ENCODE data around the gene KCNH2. TPM values are rescaled to one million over a fixed set of nuclear protein-coding genes. Genes with fewer than 3 reads are reported as not detected.

Gene KCNH2
- total and polyA plus RNA-seq, 2 experiments from 2014 or later, result 8.4 to 9.1 TPM

DNA sequence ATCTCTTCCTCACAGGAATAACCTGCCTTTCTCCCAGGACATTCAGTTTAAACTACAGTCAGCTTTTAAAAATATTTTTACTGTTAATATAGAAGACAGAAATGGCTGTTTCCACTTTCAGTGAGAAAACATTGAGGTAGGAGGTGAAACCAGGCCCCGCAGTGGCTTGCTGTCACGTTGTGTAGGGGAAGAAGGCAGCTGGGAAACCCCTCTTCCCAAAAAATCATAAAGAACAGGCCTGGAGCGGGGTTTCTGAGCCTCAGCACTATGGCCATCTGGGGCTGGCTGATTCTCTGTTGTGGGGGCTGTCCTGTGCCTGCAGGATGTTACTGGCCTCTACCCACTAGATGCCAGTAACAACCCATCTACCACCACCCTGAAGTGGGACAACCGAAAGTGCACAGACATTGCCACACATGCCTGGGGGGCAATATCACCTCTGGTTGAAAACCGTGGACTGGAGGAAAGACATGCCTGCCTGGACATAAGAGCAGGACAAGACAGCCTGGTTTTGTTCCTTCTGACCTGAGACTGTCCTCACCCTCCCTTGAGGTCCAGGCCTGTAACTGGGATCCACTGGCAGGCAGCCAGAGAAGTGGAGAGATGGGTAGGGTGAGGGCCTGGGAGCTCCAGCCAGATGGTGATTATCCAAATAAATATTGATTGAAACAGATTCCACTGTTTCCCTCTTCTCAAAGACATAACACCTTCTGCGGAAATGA is 43.9 kb downstream of the KCNH2 start:
- no peaks in the 10 kb centered on the region for H3K4me1 ChIP-seq (ENCODE audit: insufficient read depth)
- H3K4me3 ChIP-seq, result no peak overlapping the region
- H3K79me2 ChIP-seq, result no peaks in the 10 kb centered on the region
- H4K20me1 ChIP-seq (ENCODE audit: insufficient read depth, poor library complexity, severe bottlenecking), result no peaks in the 10 kb centered on the region
- peaks cover under 1% of the 10 kb centered on the region for H3K27me3 ChIP-seq
- no peak overlapping the region for H3K4me2 ChIP-seq
- H3K9me3 ChIP-seq (ENCODE audit: low read depth), result no peaks in the 10 kb centered on the region
- 90% methylated on average over 6 of the region's 6 CpGs for WGBS (ENCODE audit: low lambda C conversion rate, missing lambda C conversion rate)
- no peaks in the 10 kb centered on the region for H3K9me2 ChIP-seq (replicated peaks; ENCODE audit: insufficient read depth)
- no peaks in the 10 kb centered on the region for H3K36me3 ChIP-seq (replicated peaks; ENCODE audit: insufficient read depth, low read depth)
- TF ChIP-seq, protein P1, sequence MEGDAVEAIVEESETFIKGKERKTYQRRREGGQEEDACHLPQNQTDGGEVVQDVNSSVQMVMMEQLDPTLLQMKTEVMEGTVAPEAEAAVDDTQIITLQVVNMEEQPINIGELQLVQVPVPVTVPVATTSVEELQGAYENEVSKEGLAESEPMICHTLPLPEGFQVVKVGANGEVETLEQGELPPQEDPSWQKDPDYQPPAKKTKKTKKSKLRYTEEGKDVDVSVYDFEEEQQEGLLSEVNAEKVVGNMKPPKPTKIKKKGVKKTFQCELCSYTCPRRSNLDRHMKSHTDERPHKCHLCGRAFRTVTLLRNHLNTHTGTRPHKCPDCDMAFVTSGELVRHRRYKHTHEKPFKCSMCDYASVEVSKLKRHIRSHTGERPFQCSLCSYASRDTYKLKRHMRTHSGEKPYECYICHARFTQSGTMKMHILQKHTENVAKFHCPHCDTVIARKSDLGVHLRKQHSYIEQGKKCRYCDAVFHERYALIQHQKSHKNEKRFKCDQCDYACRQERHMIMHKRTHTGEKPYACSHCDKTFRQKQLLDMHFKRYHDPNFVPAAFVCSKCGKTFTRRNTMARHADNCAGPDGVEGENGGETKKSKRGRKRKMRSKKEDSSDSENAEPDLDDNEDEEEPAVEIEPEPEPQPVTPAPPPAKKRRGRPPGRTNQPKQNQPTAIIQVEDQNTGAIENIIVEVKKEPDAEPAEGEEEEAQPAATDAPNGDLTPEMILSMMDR (IDR thresholded peaks at IDR 0.05; ENCODE audit: poor library complexity), result no peak
- TF ChIP-seq EZH2 (IDR thresholded peaks at IDR 0.05; ENCODE audit: borderline replicate concordance), result no peak
- TF ChIP-seq EZH2phosphoT487 (IDR thresholded peaks at IDR 0.05; ENCODE audit: low read depth, severe bottlenecking, unreplicated experiment), result no peak
- no peak overlapping the region for H3K27ac ChIP-seq
- no peak for DNase-seq (ENCODE audit: low spot score)
- no peak overlapping the region for H2AFZ ChIP-seq

- no peaks in the 10 kb centered on the region for H3K9me3 ChIP-seq (ENCODE audit: low read depth)
- no peaks in the 10 kb centered on the region for H3K4me1 ChIP-seq (ENCODE audit: insufficient read depth)
- no peak overlapping the region for H3K27ac ChIP-seq
- no peak overlapping the region for H2AFZ ChIP-seq
- DNase-seq (ENCODE audit: low spot score), result no peak
- no peaks in the 10 kb centered on the region for H3K27me3 ChIP-seq
- no peak overlapping the region for H3K4me3 ChIP-seq
- H4K20me1 ChIP-seq (ENCODE audit: insufficient read depth, poor library complexity, severe bottlenecking), result no peaks in the 10 kb centered on the region
- no peak overlapping the region for H3K4me2 ChIP-seq
- no peaks in the 10 kb centered on the region for H3K79me2 ChIP-seq
- no peaks in the 10 kb centered on the region for H3K9me2 ChIP-seq (replicated peaks; ENCODE audit: insufficient read depth)
- H3K36me3 ChIP-seq (replicated peaks; ENCODE audit: insufficient read depth, low read depth), result no peaks in the 10 kb centered on the region
- 70% methylated on average over 7 of the region's 7 CpGs for WGBS (ENCODE audit: low lambda C conversion rate, missing lambda C conversion rate)
- TF ChIP-seq EZH2phosphoT487 (IDR thresholded peaks at IDR 0.05; ENCODE audit: low read depth, severe bottlenecking, unreplicated experiment) (no peak), EZH2 (IDR thresholded peaks at IDR 0.05; ENCODE audit: borderline replicate concordance) (no peak)
- TF ChIP-seq, protein P1 (IDR thresholded peaks at IDR 0.05; ENCODE audit: poor library complexity), result no peak
These were observed 46.8 kb downstream of the KCNH2 start for GRCh38 chr7:150931199-150931869.

- Histone ChIP-seq H3K27me3 (no peaks in the 10 kb centered on the region), H2AFZ (no peak overlapping the region), H4K20me1 (ENCODE audit: insufficient read depth, poor library complexity, severe bottlenecking) (no peaks in the 10 kb centered on the region), H3K36me3 (replicated peaks; ENCODE audit: insufficient read depth, low read depth) (no peaks in the 10 kb centered on the region), H3K79me2 (no peaks in the 10 kb centered on the region), H3K4me2 (no peak overlapping the region), H3K9me2 (replicated peaks; ENCODE audit: insufficient read depth) (no peaks in the 10 kb centered on the region), H3K27ac (no peak overlapping the region), H3K4me1 (ENCODE audit: insufficient read depth) (no peaks in the 10 kb centered on the region), H3K4me3 (no peak overlapping the region), H3K9me3 (ENCODE audit: low read depth) (no peaks in the 10 kb centered on the region)
- 97% methylated on average over 3 of the region's 3 CpGs for WGBS (ENCODE audit: low lambda C conversion rate, missing lambda C conversion rate)
- no peak for DNase-seq (ENCODE audit: low spot score)
- TF ChIP-seq EZH2phosphoT487 (IDR thresholded peaks at IDR 0.05; ENCODE audit: low read depth, severe bottlenecking, unreplicated experiment) (no peak), EZH2 (IDR thresholded peaks at IDR 0.05; ENCODE audit: borderline replicate concordance) (no peak)
- TF ChIP-seq, protein P1 (IDR thresholded peaks at IDR 0.05; ENCODE audit: poor library complexity), result no peak
These were observed 49.6 kb downstream of the KCNH2 start for GRCh38 chr7:150928541-150928940.

Measured in hepatocyte (in vitro differentiated cells).